HG03159 (cell line): ENCODE data around the gene OR51B4.
"Not testable (repeated sequence)": the region's sequence is repeated elsewhere in the genome, so short reads cannot be mapped to it uniquely, and the experiment has no call there.

Experiments
- ATAC-seq: cut with Tn5 transposase; IDR thresholded peaks from one replicate; pipeline ENCODE4 v1.9.1; 2021; ENCODE audit warnings: mild to moderate bottlenecking, moderate library complexity; ENCODE audit not compliant: unreplicated experiment

Gene OR51B4

DNA sequence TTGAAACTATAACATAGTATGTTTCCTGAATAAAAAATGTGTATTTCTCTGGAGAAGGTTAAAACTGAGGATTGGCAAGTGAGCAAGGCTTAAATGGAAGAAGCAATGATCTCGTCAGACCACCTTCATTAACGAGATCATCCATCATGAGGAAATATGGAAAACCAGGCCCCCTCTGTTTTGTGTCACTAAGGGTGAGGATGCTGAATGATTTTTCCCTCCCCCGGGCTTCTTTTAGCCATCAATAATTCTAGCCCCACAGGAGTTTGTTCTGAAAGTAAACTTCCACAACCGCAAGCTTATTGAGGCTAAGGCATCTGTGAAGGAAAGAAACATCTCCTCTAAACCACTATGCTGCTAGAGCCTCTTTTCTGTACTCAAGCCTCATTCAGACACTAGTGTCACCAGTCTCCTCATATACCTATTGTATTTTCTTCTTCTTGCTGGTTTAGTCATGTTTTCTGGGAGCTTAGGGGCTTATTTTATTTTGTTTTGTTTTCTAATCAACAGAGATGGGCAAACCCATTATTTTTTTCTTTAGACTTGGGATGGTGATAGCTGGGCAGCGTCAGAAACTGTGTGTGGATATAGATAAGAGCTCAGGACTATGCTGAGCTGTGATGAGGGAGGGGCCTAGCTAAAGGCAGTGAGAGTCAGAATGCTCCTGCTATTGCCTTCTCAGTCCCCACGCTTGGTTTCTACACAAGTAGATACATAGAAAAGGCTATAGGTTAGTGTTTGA is 26.2 kb downstream of the OR51B4 start:
- ATAC-seq, result no peak

DNA sequence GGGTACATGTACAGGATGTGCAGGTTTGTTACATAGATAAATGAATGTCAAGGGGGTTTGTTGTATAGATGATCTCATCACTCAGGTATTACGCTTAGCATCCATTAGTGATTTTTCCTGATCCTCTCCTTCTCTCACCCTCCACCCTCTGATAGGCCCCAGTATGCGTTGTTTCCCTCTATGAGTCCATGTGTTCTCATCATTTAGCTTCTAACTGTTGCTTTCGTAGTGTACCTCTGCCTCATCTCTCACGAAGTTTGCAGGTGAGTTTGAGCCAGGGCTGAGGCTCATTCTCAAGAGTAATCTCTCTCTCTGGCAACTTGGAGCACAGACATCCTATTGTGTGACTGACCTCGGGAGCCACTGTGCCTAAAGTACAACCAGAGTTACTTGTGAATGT is 27.4 kb downstream of the OR51B4 start:
- ATAC-seq, result no peak

DNA sequence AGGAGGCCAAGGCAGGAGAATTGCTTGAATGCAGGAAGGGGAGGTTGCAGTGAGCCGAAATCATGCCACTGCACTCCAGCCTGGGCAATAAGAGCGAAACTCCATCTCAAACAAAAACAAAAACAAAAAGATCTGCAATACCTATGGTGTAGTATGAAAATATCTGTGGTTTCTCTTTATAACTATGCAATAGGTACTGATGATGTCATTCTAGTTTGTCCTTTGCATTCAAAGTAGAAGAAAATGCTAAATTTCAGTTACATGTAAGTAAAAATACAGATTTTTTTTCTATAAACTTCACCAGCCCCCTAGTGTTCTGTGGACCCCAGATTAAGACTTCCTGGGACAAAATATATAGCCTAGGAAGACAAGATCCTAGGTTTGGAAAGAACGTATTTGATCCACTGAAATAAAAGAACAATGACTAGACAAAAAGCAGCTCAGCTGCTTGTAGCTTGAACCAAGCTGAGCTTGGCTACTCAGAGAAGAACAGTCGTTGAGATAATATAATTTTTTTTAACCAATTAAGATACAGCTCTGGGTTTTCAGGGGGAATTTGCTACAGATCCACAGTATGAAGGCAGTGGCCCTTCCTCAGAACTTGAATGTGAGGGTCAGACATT is 29.2 kb downstream of the OR51B4 start:
- ATAC-seq, result no peak

GRCh38 chr11:5269715-5270147 is 32.0 kb downstream of the OR51B4 start, which contains the start of gene HBE1:
Gene HBE1 (minus strand): TSS chr11:5269945. CDS start chr11:5269890, 55 bp downstream.
- no peak for ATAC-seq

- no peak for ATAC-seq
Observed at GRCh38 chr11:5267033-5267563, 34.6 kb downstream of the OR51B4 start.

- ATAC-seq, result no peak
Observed at GRCh38 chr11:5266609-5267008, 35.1 kb downstream of the OR51B4 start.

- no peak for ATAC-seq
Observed at GRCh38 chr11:5265832-5266231, 35.9 kb downstream of the OR51B4 start.

DNA sequence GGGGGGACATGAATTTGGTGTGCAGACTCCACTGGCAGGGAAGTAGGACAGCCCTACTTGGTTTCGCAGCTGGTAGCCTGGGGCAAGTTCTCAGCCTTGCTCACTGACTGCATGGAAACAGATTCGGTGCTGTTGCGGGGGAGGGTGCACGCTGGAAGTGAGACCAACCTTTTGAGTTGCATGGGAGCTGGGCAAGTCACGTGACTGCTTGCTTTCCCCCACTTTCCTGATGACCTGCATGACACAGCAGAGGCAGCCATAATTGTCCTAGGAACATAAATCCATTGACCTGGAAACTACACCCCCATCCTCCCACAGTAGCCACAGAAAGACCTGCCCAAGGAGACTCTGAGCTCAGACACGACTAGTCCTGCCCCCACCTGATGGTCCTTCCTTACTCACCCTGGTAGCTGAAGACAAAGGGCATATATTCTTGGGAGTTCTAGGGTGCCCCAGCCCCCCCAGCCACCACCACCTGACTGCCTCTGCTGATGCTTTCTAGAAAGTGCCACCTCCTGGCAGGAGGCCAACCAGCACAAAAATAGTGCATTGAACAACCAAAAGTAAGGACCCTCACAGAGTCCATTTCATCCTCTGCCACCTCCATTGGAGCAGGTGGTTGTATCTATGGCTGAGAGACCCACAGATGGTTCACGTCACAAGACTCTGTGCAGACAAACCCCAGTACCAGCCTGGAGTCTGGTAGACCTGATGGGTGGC is 43.0 kb downstream of the OR51B4 start:
- ATAC-seq, result no peak

DNA sequence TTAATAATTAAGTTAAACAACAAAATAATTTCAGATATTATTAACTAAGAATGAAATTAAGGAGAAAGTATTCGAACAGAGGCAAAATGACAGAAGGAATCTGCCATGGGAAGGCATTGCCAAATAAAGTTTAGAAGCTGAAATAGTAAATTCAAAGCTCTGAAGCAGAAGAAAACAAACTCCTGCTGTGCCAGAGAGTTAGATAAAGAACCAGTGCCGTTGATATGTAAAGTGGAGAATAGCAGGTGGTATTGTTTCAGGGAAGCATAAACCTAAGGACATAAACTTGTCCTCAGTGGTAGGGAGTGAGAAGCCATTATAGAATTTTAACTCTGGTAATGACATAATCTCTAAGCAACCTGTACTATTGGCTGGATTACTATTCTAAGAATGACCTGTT is 44.5 kb downstream of the OR51B4 start:
- ATAC-seq, result no peak

DNA sequence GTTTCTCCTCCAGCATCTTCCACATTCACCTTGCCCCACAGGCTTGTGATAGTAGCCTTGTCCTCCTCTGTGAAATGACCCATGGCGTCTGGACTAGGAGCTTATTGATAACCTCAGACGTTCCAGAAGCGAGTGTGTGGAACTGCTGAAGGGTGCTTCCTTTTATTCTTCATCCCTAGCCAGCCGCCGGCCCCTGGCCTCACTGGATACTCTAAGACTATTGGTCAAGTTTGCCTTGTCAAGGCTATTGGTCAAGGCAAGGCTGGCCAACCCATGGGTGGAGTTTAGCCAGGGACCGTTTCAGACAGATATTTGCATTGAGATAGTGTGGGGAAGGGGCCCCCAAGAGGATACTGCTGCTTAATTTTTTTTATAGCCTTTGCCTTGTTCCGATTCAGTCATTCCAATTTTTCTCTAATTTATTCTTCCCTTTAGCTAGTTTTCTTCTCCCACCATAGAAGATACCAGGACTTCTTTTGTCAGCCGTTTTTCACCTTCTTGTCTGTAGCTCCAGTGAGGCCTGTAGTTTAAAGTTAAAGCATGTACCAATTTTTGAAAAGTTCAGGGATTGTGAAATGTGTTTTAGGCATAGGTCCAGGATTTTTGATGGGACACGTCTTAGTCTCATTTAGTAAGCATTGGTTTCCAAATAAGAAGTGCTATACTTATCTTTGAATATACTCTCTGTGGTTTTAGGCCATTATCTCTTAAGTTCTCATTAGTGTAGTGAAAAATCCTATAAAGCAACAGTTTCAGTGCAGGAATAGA is 46.9 kb downstream of the OR51B4 start, which contains the start of gene HBG2:
HBG2 (minus strand) TSS at position 136 of the 768 bp plus-strand sequence; CDS start at position 83, 53 bp downstream.
- ATAC-seq, result not testable (repeated sequence)

- ATAC-seq, result not testable (repeated sequence)
Observed at GRCh38 chr11:5254023-5254422, 47.7 kb downstream of the OR51B4 start.

GRCh38 chr11:5253440-5253839 is 48.3 kb downstream of the OR51B4 start:
- ATAC-seq, result not testable (repeated sequence)

DNA sequence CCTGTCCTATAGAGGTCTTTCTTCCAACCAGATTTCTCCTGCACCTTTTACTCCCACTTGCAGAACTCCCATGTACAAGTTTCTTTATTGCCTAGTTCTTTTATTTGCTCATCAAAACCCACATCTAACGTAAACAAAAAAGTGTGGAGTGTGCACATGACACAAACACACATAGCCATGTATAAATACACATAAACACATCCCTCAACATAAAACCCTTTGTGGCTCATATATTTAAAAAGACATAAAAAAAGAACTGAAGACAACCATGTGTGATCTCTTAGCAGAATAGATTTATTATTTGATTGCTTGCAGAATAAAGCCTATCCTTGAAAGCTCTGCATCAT is 48.9 kb downstream of the OR51B4 start:
- no peak for ATAC-seq

GRCh38 chr11:5252192-5252918 is 49.4 kb downstream of the OR51B4 start:
- ATAC-seq, result no peak

- no peak for ATAC-seq
Observed at GRCh38 chr11:5251746-5252145, 50.0 kb downstream of the OR51B4 start.
